DND-41 (cell line): Measurements from ENCODE around the gene CREBZF.

ENCODE experiments used
- ATAC-seq: fragments of 200-7000 bp; cut with Tn5 transposase; 3 replicates; pipeline ENCODE4 v1.9.1; 2021; ENCODE audit warnings: low read depth; ENCODE audit not compliant: insufficient read depth
- DNase-seq: peaks from one replicate; pipeline ENCODE4 v3.0.0-alpha.2; 2020
- H2AFZ ChIP-seq: 2 replicates; pipeline ENCODE4 v1.6.0; 2012; ENCODE audit warnings: low read depth, low read length
- H3K27ac ChIP-seq: 2 replicates; pipeline ENCODE4 v1.5.1; 2012; ENCODE audit warnings: low read length, inconsistent platforms
- H3K27me3 ChIP-seq: fragments of 200-600 bp; sonication (generic); 2 replicates; pipeline ENCODE4 v1.6.0; 2012; ENCODE audit warnings: low read length, mild to moderate bottlenecking, inconsistent platforms; ENCODE audit not compliant: insufficient read depth, poor library complexity
- H3K36me3 ChIP-seq: 2 replicates; pipeline ENCODE4 v1.5.1; 2012; ENCODE audit warnings: low read length, inconsistent platforms; ENCODE audit not compliant: insufficient read depth
- H3K4me1 ChIP-seq: 2 replicates; pipeline ENCODE4 v1.5.1; 2012; ENCODE audit warnings: mild to moderate bottlenecking, low read length; ENCODE audit not compliant: insufficient read depth
- H3K4me2 ChIP-seq: 2 replicates; pipeline ENCODE4 v1.6.0; 2012; ENCODE audit warnings: mild to moderate bottlenecking, moderate library complexity, low read length, inconsistent platforms; ENCODE audit not compliant: insufficient read depth
- H3K4me3 ChIP-seq, 2 experiments: fragments of 200-600 bp in 1 of 2; shearing (Covaris generic) in 1 of 2; 2 replicates each; pipeline ENCODE4 v1.5.1; 2012 to 2016; ENCODE audit warnings: inconsistent platforms in 2 of 2, low read length in 2 of 2, mild to moderate bottlenecking in 2 of 2, low read depth in 1 of 2, moderate library complexity in 1 of 2
- H3K79me2 ChIP-seq: 2 replicates; pipeline ENCODE4 v1.6.0; 2012; ENCODE audit warnings: low read length, inconsistent platforms; ENCODE audit not compliant: insufficient read depth
- H3K9ac ChIP-seq: 2 replicates; pipeline ENCODE4 v1.6.0; 2012; ENCODE audit warnings: low read depth, mild to moderate bottlenecking, inconsistent platforms, low read length, moderate library complexity
- H3K9me3 ChIP-seq: 2 replicates; pipeline ENCODE4 v1.5.1; 2012; ENCODE audit warnings: low read length, moderate library complexity, mild to moderate bottlenecking, inconsistent platforms; ENCODE audit not compliant: insufficient read depth, severe bottlenecking
- H4K20me1 ChIP-seq: 2 replicates; pipeline ENCODE4 v1.6.0; 2012; ENCODE audit warnings: low read length; ENCODE audit not compliant: insufficient read depth
- EZH2 ChIP-seq: IDR thresholded peaks from 3 replicates; pipeline ENCODE4 v1.6.1; 2012; ENCODE audit warnings: borderline replicate concordance, low read depth, mild to moderate bottlenecking, moderate library complexity, low read length, inconsistent platforms; ENCODE audit not compliant: severe bottlenecking
- TF ChIP-seq, protein P1 (sequence below): IDR thresholded peaks from 2 replicates; pipeline ENCODE4 v1.5.1; 2012; ENCODE audit warnings: borderline replicate concordance, low read length, moderate library complexity, mild to moderate bottlenecking; ENCODE audit not compliant: poor library complexity, severe bottlenecking; ENCODE audit errors: extremely low read depth

The CREBZF gene

DNA sequence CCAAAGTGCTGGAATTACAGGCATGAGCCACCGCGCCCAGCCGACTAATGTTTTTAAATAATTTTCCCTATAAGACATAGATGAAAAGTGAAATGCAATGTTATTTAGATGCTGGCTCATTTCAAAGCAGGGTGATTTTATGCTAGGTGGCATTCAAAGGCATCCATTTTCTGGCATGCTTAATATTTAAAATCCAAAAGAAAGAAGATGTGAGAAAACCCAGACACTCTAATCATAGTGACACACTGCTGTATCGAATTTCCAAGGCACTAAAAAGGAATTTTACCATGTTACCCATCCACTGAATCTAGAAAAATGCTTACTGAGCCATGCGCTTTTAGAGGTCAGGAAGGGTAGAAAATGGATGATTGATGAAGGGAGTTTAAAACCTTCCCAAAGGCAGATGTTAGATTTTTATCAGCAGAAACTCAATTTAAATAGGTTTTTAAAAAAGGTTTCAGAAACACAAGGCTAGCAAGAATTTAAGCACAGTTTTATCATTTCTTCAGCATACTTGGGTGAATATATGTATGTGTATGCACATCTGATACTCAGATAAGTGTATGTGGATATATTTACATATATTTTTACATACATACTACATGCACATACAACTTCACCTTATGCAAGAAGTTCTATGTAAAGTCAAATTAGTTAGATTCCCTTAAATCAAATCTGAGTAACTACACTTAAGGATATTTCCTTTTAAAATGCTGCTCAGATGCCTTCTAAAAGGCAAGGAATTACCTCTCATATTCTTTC is 45.2 kb upstream of the CREBZF start:
- H3K4me2 ChIP-seq, result no peak overlapping the region
- peaks cover 50% of the 10 kb centered on the region for H3K27me3 ChIP-seq
- H3K27ac ChIP-seq, result no peak overlapping the region
- no peaks in the 10 kb centered on the region for H4K20me1 ChIP-seq
- H3K9me3 ChIP-seq, result no peaks in the 10 kb centered on the region
- no peaks in the 10 kb centered on the region for H3K36me3 ChIP-seq
- no peak for ATAC-seq
- no peak overlapping the region for H3K9ac ChIP-seq
- no peak overlapping the region for H2AFZ ChIP-seq
- H3K79me2 ChIP-seq, result no peaks in the 10 kb centered on the region
- no peak for DNase-seq
- no peak for TF ChIP-seq EZH2
- no peaks in the 10 kb centered on the region for H3K4me1 ChIP-seq
- no peak overlapping the region for H3K4me3 ChIP-seq

DNA sequence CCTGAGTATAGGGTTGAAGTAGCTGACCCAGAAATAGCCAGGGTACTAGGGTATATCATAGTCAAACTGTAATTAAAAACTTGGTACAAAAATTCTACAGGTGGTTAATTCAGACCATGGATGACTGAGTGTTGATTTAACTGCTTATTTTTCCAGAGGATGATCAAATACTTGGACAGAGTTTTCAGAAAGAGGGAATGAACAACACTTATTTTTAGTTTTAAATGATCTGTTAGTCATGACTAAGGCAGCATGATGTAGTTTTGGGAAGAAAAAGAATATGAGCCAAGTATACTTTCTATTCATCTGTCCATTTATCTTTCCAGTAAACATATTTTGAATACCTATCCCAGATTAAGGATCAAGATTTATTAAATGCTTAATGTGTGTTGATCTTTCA is 40.9 kb upstream of the CREBZF start:
- no peaks in the 10 kb centered on the region for H3K9me3 ChIP-seq
- H3K9ac ChIP-seq, result no peak overlapping the region
- TF ChIP-seq EZH2, result no peak
- TF ChIP-seq, protein P1, sequence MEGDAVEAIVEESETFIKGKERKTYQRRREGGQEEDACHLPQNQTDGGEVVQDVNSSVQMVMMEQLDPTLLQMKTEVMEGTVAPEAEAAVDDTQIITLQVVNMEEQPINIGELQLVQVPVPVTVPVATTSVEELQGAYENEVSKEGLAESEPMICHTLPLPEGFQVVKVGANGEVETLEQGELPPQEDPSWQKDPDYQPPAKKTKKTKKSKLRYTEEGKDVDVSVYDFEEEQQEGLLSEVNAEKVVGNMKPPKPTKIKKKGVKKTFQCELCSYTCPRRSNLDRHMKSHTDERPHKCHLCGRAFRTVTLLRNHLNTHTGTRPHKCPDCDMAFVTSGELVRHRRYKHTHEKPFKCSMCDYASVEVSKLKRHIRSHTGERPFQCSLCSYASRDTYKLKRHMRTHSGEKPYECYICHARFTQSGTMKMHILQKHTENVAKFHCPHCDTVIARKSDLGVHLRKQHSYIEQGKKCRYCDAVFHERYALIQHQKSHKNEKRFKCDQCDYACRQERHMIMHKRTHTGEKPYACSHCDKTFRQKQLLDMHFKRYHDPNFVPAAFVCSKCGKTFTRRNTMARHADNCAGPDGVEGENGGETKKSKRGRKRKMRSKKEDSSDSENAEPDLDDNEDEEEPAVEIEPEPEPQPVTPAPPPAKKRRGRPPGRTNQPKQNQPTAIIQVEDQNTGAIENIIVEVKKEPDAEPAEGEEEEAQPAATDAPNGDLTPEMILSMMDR, result no peak
- H3K79me2 ChIP-seq, result no peaks in the 10 kb centered on the region
- peaks cover 39% of the 10 kb centered on the region for H3K27me3 ChIP-seq
- no peak overlapping the region for H2AFZ ChIP-seq
- no peak for ATAC-seq
- no peak overlapping the region for H3K4me2 ChIP-seq
- no peak overlapping the region for H3K27ac ChIP-seq
- no peak overlapping the region for H3K4me3 ChIP-seq
- no peaks in the 10 kb centered on the region for H3K36me3 ChIP-seq
- H3K4me1 ChIP-seq, result no peaks in the 10 kb centered on the region
- DNase-seq, result no peak
- no peaks in the 10 kb centered on the region for H4K20me1 ChIP-seq

GRCh38 chr11:85704967-85705366 is 40.0 kb upstream of the CREBZF start:
- H3K27me3 ChIP-seq, result peaks cover 33% of the 10 kb centered on the region
- no peak for ATAC-seq
- no peaks in the 10 kb centered on the region for H4K20me1 ChIP-seq
- H2AFZ ChIP-seq, result no peak overlapping the region
- DNase-seq, result no peak
- TF ChIP-seq, protein P1, result no peak
- TF ChIP-seq EZH2, result no peak
- H3K4me1 ChIP-seq, result no peaks in the 10 kb centered on the region
- H3K9ac ChIP-seq, result no peak overlapping the region
- H3K27ac ChIP-seq, result no peak overlapping the region
- H3K79me2 ChIP-seq, result no peaks in the 10 kb centered on the region
- H3K4me3 ChIP-seq, result no peak overlapping the region
- no peak overlapping the region for H3K4me2 ChIP-seq
- H3K36me3 ChIP-seq, result no peaks in the 10 kb centered on the region
- H3K9me3 ChIP-seq, result no peaks in the 10 kb centered on the region

GRCh38 chr11:85699957-85700741 is 35.2 kb upstream of the CREBZF start:
- no peaks in the 10 kb centered on the region for H4K20me1 ChIP-seq
- no peak overlapping the region for H3K27ac ChIP-seq
- no peak for DNase-seq
- H3K4me1 ChIP-seq, result no peaks in the 10 kb centered on the region
- peaks cover 30% of the 10 kb centered on the region for H3K27me3 ChIP-seq
- TF ChIP-seq, protein P1, result no peak
- TF ChIP-seq EZH2, result no peak
- ATAC-seq, result no peak
- no peak overlapping the region for H3K4me3 ChIP-seq
- no peak overlapping the region for H2AFZ ChIP-seq
- no peaks in the 10 kb centered on the region for H3K9me3 ChIP-seq
- H3K36me3 ChIP-seq, result no peaks in the 10 kb centered on the region
- no peak overlapping the region for H3K9ac ChIP-seq
- H3K4me2 ChIP-seq, result no peak overlapping the region
- H3K79me2 ChIP-seq, result no peaks in the 10 kb centered on the region
